Body of pancreas (tissue), 4 donors: ENCODE data around the gene ZEB2. TPM values are rescaled to one million over a fixed set of nuclear protein-coding genes. Genes with fewer than 3 reads are reported as not detected.
"Not testable (repeated sequence)": the region's sequence is repeated elsewhere in the genome, so short reads cannot be mapped to it uniquely, and the experiment has no call there.

ENCODE experiments used
- ATAC-seq: fragments of 150-250 bp; one replicate; pipeline ENCODE4 v1.9.1; 2016
- DNase-seq, 4 donors: peaks; one replicate each; pipeline ENCODE4 v3.0.0-alpha.2; 2019
- H3K27ac ChIP-seq, 4 donors: fragments of 200-600 bp; sonication (generic); 1 replicate in 3 of 4; 2 replicates in 1 of 4; pipeline versions ENCODE4 v1.5.1 to v1.6.1; 2016 to 2019; ENCODE audit warnings: mild to moderate bottlenecking in 1 of 4, mixed read lengths in 1 of 4, moderate library complexity in 1 of 4
- H3K27me3 ChIP-seq, 2 donors: fragments of 200-600 bp; sonication (generic); one replicate each; pipeline ENCODE4 v1.6.0; 2016; ENCODE audit warnings: mild to moderate bottlenecking in 1 of 2
- H3K36me3 ChIP-seq, 2 donors: fragments of 200-600 bp; sonication (generic); replicated peaks in 1 of 2; 2 replicates each; pipeline ENCODE4 v1.5.1; 2016; ENCODE audit warnings: low read depth in 2 of 2; ENCODE audit not compliant: insufficient read depth in 1 of 2
- H3K4me1 ChIP-seq: fragments of 200-600 bp; sonication (generic); one replicate; pipeline ENCODE4 v1.6.0; 2016
- H3K4me3 ChIP-seq, 2 donors: fragments of 200-600 bp; sonication (generic); 1 replicate in 1 of 2; 2 replicates in 1 of 2; pipeline ENCODE4 v1.5.1; 2016 to 2019
- H3K9me3 ChIP-seq, 3 donors: fragments of 200-600 bp; sonication (generic); 1 replicate in 2 of 3; 2 replicates in 1 of 3; pipeline ENCODE4 v1.5.1; 2016
- POLR2A ChIP-seq, 3 donors: fragments of 450-650 bp; IDR thresholded peaks; one replicate each; pipeline ENCODE4 v1.6.1; 2016; ENCODE audit warnings: antibody characterized with exemption in 3 of 3, mild to moderate bottlenecking in 2 of 3
- WGBS, 2 donors: methylation state at CpG; one replicate each; pipeline ENCODE4 v1.1.5; 2017; 5-methylcytosine and 5-hydroxymethylcytosine counted together
- intact Hi-C: fragments of 100-400 bp; cut with DNase I; formaldehyde crosslinking; loops from one replicate; pipeline ENCODE4 v1.15.1; 2023
- total RNA-seq, 2 donors: library from RNA; depleted of rRNA; stranded (reverse); fragments of >200 nt; gene quantifications; one replicate each; pipeline ENCODE4 v1.1.0, GENCODE V29; 2016
- TF ChIP-seq, protein P1 (sequence below), 7 experiments: fragments of 450-650 bp in 4 of 7; fragments of 200-600 bp in 3 of 7; sonication (generic) in 3 of 7; IDR thresholded peaks; one replicate each; pipeline ENCODE4 v1.5.1; 2016 to 2019; ENCODE audit warnings: antibody characterized with exemption in 7 of 7

ZEB2 gene
- total RNA-seq, 2 donors from 2014 or later, result 18.5 to 24.6 TPM

DNA sequence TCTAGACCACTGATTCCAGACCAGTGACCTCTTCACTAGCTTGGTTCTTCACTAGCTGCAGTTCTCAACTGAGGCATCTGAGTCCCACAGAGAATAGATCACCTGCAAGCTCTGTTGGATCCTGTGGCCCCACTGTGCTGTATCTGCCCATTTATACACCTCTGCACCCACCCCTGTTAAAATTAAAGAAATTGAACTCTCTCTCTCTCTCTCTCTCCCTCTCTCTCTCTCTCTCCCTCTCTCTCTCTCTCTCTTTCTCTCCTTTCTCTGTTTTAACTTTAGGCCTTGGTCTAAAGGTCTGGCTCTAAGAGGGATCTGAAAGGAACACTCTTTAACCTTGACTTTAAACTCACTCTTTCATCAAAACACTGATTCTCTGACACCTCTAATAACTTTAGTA is 150.5 kb downstream of the ZEB2 start:
- DNase-seq (no peak), ATAC-seq (no peak)
- Histone ChIP-seq H3K36me3 (no peaks in the 10 kb centered on the region), H3K27ac (no peak overlapping the region), H3K9me3 (no peaks in the 10 kb centered on the region), H3K4me3 (no peak overlapping the region), H3K4me1 (no peaks in the 10 kb centered on the region), H3K27me3 (no peaks in the 10 kb centered on the region)
- intact Hi-C loops, result no loop called here
- no peak for TF ChIP-seq POLR2A (IDR thresholded peaks at IDR 0.05)
- TF ChIP-seq, protein P1, sequence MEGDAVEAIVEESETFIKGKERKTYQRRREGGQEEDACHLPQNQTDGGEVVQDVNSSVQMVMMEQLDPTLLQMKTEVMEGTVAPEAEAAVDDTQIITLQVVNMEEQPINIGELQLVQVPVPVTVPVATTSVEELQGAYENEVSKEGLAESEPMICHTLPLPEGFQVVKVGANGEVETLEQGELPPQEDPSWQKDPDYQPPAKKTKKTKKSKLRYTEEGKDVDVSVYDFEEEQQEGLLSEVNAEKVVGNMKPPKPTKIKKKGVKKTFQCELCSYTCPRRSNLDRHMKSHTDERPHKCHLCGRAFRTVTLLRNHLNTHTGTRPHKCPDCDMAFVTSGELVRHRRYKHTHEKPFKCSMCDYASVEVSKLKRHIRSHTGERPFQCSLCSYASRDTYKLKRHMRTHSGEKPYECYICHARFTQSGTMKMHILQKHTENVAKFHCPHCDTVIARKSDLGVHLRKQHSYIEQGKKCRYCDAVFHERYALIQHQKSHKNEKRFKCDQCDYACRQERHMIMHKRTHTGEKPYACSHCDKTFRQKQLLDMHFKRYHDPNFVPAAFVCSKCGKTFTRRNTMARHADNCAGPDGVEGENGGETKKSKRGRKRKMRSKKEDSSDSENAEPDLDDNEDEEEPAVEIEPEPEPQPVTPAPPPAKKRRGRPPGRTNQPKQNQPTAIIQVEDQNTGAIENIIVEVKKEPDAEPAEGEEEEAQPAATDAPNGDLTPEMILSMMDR (IDR thresholded peaks at IDR 0.05), result no peak

DNA sequence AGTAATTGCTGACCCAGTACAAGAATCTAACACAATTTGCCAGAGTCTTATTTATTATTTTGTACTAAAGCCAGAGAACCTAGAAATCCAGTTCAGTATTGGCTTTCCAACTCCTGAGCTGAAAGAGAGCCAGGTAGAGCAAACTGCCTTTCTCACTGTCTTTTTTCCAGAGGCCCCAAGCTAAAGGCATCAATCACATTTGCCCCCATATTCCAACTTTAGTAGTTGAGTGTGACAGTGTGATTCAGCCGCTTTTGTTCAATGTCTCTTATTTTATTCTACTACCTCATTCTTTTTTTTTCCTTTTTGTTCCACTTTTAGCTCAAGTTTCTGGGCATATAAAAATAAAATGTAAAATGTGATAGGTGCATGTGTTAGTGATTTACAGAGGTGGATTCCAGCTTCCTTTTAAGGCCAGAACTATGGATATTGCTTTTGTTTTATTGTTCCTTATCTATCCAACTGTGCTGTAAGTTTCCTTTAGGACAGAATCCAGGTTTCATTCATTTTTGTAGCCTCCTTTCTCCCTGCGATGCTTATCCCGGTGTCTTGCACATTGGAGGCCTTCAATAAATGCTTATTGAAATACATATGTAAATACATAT is 153.0 kb downstream of the ZEB2 start:
- H3K9me3 ChIP-seq, result no peaks in the 10 kb centered on the region
- no peaks in the 10 kb centered on the region for H3K36me3 ChIP-seq
- no peak overlapping the region for H3K4me3 ChIP-seq
- intact Hi-C loops, result no loop called here
- TF ChIP-seq, protein P1 (IDR thresholded peaks at IDR 0.05), result no peak
- no peak for TF ChIP-seq POLR2A (IDR thresholded peaks at IDR 0.05)
- DNase-seq (no peak), ATAC-seq (no peak)
- 97 to 99% methylated on average over 3 of the region's 3 CpGs for WGBS, 2 donors
- no peaks in the 10 kb centered on the region for H3K27me3 ChIP-seq
- no peaks in the 10 kb centered on the region for H3K4me1 ChIP-seq
- H3K27ac ChIP-seq, result no peak overlapping the region

DNA sequence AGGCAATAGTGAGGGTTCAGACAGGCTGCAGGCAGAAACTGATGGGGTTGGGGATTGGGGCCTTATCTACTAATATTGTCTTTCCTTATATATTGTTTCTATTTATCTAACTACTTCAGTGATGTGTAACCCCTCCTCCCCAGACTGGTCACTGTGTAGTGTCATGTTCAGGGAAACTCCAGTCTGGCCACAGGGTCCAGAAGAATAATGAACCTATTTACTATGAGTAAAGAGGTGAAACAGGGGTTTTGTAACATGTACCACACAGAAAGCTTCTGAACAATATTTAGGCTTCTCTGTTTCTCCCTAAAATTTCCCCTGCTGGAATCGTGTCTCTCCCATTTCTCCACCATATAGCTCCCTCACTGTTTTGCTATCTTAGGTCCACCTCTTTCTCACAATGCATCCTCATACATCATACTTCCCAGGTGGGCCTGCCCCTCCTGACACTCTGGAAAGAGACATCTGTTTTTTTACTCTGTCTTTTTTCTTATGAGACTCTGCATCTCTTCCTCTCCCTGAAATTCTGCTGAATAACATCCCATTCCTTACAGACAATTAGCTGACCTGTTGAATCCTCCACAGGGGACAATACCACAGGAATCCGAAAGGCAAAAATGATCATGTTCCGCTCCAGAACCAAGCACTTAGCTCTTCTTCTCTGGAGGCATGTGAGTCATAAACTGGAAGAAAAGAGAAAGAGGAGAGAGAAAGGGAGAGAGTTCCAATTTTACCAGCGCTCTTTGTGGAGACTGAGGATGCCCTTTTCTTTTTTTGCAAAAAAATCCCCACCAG is 154.8 kb downstream of the ZEB2 start:
- Histone ChIP-seq H3K36me3 (no peaks in the 10 kb centered on the region), H3K27me3 (no peaks in the 10 kb centered on the region), H3K4me1 (no peaks in the 10 kb centered on the region), H3K4me3 (no peak overlapping the region), H3K9me3 (no peaks in the 10 kb centered on the region), H3K27ac (no peak overlapping the region)
- WGBS, 2 donors, result 79 to 89% methylated on average over 4 of the region's 4 CpGs
- DNase-seq (no peak), ATAC-seq (no peak)
- TF ChIP-seq, protein P1 (IDR thresholded peaks at IDR 0.05), result no peak
- no peak for TF ChIP-seq POLR2A (IDR thresholded peaks at IDR 0.05)
- intact Hi-C loops, result no loop called here

DNA sequence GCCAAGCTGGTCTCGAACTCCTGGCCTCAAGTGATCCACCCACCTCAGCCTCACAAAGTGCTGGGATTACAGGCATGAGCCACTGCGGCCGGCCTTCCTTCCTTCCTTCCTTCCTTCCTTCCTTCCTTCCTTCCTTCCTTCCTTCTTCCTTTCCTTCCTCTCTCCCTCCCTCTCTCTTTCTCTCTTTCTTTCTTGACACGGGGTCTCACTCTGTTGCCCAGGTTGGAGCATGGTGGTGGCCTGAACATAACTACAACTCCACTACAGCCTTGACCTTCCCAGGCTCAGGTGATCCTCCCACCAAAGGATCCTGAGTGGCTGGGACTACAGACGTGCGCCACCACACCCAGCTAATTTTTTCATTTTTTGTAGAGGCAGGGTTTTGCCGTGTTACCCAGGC is 155.7 kb downstream of the ZEB2 start:
- intact Hi-C loops, ATAC-seq, H3K27me3 ChIP-seq, H3K36me3 ChIP-seq, DNase-seq, H3K4me3 ChIP-seq, H3K9me3 ChIP-seq, H3K4me1 ChIP-seq, H3K27ac ChIP-seq: not testable (repeated sequence)
- WGBS, 2 donors, result 84 to 90% methylated on average over 7 of the region's 7 CpGs

DNA sequence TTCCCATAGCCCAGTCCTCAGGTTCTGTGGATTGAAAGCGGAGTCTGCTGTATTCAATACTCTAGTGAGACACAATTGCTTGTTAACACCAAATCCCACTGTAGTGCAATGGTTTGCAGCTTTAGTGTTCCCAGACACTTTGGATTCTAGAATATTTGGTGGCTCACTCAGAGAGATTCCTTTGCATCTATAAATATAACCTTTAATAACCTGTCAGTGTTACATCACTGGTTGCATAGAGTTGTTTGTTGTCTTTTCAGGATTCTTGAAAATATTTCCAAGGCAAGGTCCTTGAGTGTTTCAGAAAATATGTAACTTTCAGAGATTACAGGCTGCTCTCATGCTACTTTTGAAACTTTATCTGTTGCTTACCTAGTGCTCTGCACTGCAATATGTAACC is 157.5 kb downstream of the ZEB2 start:
- 100% methylated on average over 1 of the region's 1 CpG for WGBS, 2 donors
- intact Hi-C loops, result no loop called here
- no peak overlapping the region for H3K4me3 ChIP-seq
- TF ChIP-seq POLR2A (IDR thresholded peaks at IDR 0.05), result no peak
- TF ChIP-seq, protein P1 (IDR thresholded peaks at IDR 0.05), result no peak
- ATAC-seq (no peak), DNase-seq (no peak)
- H3K9me3 ChIP-seq, result no peaks in the 10 kb centered on the region
- H3K4me1 ChIP-seq, result no peaks in the 10 kb centered on the region
- H3K36me3 ChIP-seq, result no peaks in the 10 kb centered on the region
- no peak overlapping the region for H3K27ac ChIP-seq
- no peaks in the 10 kb centered on the region for H3K27me3 ChIP-seq
